Kidney capillary endothelial cell (primary cell): Measurements from ENCODE around the gene FAM163B.

ENCODE experiments used
- DNase-seq: peaks from one replicate; pipeline ENCODE4 v3.0.0-alpha.2; 2018; ENCODE audit warnings: low spot score

Gene FAM163B

DNA sequence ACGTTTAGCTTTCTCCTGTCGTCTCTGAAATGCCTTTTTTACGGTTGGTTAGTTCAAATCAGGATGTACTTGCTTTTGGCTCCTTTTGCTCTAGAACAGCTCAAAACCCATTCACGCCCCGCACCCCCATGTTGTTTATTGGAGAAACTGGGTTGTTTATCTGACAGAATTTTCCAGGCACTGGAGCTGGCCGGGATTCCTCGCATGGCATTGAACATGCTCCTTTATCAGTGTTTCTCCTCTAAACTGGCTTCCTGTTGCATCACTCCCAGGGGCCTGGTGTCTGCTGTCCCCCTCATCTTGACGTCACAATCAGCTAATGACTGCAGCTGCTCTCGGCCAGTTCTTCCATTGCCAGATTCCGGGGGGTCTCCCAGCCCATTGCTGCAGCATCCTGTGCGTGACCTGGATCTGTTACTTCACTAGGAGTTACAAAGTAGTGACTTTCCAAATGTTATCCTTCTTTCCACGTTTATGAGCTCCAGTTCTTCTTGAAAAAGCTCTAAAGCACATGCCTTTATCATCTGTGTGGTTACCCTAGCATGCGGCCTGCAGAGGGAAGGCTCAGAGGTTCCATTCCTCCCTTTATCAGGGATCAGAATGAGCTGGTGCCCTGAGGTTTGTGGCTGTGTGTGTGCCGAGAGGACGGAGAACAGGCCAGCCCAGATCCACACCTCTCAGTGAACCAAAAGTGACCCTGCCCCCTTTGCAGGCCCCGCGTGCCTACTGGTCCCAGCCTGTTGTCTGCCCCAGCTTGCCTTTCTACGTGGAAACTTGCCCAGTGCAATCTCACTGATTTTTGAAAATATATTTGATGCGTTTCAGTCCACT lies 27.5 kb downstream of the FAM163B start:
- DNase-seq, result no peak

DNA sequence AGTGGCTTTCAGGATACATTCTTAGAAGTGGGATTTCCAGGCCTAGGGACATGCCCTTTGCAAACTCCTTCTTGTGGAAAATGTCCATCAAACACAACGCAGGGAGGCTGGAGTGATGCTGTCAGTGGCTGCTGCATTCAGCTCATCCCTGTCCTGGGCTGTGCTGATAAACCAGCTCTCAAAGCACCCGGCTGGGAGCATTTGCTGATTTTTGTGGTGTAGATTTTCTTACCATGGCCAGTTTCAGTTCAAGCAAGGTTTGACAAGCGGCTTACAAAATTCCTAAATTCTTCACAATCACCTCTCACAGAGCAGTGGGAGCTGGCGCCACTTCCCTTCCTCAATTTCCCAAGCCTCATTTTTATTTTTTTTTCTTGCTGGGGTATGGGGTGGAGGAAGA lies 28.2 kb downstream of the FAM163B start:
- no peak for DNase-seq

DNA sequence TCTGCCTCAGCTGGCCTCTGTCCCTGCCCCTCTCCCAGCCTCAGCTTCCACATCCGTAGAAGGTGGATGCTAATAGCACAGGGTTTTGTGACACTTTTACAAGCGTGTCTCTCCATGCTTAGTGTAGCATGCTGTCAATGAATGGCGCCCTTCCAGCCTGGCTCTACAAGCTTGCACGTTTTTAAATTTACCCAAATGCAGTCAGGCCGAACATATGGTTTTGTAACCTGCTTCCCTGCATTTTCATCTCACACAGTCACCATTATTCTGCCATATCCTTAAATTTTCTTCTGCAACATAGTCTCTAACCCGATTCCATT lies 28.8 kb downstream of the FAM163B start:
- no peak for DNase-seq

DNA sequence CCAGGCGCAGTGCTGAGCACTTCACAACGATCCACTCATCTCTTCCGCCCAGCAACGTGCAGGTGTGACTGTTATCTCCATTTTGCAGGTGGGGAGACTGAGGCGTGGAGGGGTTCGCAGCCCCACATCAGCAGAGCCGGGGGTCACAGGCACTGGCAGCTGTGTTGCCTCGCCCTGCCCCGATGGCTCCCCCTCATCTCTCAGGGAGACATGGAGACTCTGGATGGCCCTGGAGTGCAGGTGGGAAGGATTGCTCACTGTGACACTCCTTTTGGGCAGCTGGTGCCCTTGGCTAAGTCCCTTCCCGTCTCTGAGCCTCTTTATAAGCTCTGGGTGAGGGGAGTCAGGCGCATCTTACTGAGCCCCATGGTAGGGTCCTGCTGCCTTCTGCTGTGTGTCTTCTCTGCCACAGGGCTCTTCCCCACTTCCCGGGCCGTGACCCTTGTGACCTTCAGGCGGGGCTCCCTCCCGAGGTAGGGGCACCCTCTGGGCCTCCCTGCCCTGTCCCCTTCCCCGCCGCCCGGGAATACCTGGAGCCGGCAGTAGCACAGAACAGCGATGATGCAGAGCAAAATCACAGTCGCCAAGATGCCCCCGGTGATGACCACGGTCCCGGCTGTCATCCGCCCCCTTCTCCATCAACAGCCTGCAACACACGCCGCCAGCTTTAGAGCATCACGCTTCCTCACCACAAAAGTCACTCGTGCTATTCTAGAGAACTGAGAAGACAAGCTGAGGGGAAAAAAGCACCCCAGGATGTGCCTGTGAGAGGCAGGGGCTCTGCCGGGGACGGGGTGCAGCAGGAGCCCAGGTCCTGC lies 29.4 kb downstream of the FAM163B start:
- DNase-seq, result no peak

DNA sequence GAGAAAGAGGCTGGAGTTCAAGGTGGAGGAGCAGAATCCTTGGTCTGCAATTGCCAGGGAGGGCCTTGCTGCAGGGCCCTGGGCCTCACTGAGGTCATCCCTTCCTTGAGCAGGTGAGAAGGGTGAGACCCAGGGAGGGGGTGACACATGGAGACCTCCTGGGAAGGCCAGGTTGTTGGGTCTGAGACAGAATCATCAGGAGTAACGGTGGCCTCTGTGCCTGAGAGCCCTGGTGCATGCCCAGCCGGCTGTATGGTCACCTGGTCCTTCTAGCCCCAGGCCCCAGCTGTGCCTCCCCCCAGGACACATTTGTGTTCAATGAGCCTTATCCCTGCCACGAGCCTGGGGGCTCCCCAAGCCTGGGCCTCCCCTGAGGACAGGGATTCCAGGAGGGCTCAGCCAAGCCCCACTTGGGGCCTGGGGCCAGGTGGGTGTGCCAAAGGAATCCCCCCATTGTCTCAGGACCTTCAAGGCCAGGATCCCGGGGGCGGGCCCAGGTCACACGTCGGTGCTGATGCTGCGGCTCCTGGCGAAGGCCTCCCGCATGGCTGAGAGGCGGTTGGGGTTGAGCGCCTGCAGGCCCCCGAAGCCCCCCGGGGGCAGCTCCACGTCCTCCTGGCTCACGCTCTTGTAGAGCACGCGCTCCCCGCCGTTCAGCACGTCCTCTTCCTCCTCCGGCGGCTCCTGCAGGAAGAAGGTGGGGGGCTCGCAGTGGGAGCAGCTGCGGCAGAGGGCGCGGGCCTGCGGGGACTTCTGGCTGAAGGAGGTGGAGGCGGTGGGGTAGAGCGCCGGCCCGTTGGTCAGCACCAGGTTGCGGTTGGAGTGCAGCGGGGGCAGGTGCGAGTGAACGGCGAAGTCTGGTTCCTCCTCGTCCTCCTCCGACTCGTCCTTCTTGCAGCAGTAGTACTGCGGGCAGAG lies 30.4 kb downstream of the FAM163B start:
- DNase-seq, result no peak

DNA sequence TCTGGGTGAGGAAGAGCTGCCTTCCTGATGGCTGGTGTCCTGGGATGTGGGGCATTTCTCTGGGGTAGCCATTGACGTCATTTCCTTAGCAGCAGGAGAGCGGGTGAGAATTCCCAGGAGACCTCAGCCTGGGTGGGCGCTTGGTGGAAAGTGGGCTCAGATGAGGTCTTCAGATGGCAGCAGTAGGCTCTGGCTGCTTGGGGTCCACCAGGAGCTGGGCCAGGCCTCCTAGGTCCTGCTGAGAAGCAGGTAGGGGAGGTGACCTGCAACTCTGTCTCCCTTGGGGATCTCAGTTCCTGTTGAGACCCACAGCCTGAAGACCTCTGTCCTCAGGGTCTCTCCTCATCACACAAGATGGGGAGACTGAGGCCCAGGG lies 31.5 kb downstream of the FAM163B start:
- no peak for DNase-seq

DNA sequence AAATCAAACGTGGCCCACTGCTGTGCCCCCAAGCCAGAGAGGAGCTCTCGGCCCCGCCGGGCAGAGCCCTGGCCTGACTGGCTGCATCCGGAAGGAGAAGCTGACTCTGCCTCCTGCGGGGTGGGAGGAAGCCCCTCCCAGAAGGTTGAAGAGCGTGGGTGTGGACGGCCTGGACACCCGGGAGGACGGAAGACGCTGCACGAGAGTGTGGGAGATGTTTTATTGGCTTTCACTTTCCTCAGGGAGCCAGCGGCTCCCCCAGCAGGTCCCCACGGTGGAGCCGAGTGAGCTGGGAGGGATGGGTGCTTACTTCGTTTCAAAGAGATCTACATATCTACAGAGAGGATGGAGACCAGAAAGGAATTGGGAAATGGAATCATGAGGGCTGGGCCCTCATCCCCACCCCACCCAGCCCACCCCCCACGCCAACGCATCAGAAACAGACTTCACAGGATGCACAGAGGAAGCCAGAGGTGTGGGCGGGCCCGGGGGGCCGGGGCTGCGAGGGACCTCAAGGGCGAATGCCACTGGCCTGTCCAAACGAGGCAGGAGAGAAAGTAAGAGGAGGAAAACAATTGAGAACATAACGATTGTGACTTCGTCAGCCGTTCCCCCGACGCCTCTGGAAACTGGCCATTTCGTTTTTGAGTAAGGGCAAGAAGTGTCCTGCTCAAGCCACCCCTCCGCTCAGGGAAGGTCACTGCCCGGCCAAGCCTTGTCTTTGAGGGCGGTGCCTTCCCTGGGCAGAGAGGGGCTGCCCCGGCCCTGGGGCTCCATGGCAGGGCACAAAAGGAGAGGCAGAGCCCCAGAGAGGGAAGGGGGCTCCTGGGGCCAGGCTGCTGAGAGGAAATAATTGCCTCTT lies 32.1 kb downstream of the FAM163B start:
- peak; percentile 48 for DNase-seq

DNA sequence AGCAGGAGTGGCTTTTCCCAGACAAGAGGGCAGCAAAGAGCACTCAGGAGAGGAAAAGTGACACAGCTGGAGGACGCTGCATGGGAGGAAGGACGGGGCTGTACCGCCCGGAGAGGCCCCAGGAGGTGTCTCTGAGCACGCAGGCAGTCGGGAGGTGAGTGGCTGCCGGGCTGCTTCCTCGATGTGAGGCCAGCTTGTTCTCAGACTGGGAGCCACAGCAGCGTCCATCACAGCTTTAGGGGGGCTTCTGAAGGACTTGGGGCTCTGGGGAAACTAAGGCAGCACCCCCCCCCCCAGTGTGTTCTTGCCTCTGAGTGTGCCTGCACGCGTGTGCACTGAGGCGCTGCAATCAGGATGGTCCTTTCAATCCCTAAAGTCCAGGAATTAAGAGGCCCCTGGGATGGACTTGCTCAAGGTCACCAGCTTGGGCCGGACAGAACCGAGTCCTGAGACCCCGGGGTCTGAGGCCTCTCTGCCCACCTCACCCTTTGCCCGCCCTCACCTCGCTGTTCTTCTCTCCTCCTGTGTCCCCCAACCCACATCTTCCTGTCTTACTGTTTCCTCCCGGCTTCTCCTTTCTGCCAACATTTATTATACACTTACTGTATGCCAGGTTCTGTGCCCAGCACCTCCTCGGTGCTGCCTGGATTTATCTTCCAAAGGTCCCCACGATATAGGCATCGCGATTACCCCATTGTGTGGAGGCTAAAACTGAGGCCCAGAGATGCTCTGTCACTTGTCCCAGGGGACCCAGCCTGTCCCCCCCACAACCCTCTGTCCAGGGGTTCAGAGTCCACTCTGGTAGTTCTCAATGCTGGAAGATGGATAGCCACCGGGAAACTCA lies 32.9 kb downstream of the FAM163B start:
- DNase-seq, result no peak

DNA sequence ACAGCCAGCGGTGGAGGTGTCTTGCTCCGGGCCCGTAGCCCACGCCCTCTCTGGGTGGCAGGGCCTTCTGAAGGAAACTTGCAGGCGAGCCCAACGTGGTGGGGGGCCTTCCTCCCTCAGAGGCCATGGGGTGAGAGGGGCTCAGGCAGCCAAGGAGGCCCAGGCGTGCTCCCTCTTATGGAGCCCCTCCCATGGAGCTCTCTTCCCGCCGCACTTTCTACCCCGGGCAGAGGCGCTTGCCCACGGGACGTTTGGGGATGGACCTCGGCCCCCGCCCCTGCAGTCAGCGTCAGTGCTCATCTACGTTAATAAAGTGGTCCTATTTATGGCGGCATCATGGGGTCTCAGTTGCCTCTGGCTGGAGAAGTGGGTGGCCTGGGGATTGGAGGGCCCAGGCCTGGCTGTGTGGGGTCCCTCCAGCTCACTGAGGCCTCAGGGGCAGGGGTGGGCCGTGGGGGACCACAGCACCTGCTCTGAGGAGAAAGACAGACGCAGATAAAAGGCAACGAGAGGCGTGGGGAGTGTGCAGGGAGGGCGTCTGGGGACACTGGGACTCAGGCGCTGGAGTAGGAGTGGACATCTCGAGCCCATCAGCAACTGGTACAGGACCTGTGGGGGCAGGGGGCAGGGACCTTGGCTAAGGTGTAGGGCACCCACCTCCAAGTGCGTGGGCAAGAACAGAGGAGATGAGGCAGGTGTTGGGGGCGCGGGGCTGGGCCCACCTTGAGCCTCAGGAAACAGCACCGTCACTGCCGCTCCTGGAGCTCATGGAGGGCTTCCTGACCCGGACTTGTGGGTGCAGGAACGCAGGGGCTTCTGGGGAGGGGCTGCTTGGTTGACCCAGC lies 33.8 kb downstream of the FAM163B start:
- DNase-seq, result no peak

DNA sequence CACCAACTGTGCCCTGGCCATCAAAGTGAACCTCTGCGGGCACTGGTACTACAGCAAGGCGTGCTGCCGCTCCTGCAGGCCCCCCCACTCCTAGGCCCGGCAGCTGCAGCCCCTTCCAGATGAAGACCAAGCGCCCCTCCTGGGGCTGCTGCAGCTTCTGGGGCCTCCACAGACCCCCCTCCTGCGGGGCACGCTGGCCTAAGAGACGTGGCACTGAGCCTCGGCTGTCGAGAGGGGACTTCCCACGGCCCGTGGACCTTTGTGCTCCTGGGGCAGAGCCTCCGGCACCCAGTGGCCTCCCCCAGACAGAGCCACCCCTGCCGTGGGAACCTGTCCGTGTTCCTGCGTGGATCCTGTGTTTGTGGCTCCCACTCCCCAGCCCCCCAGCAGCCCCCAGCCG lies 34.4 kb downstream of the FAM163B start:
- DNase-seq, result no peak

DNA sequence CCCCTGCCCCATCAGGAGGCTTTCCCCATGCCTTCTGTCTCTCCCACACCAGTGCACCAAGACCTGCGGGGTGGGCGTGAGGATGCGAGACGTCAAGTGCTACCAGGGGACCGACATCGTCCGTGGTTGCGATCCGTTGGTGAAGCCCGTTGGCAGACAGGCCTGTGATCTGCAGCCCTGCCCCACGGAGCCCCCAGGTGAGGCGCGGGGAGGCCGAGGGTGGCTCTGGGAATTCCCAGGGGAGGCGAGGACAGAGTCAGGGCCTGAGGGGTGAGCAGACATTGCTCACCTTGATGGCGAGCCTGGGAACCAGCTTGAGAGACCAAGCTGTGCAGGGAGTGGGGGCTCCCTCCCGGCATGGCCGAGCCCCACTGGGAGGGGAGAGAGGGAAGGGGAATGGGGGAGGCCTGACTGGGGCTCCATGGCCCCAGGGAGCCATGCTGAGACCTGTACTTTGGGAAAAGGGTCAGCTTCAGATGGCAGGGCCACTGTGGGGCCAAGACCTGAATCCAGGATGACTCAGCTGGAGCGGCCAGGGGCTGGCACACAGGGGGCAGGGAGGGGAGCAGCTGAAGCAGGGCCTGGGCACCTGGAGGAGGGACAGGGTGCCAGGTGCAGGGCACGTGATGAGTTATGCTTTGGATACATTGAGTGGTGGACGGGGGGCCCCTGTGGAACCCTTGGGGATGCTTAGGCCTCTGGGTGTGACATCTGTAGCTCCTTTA lies 35.2 kb downstream of the FAM163B start:
- DNase-seq, result no peak

DNA sequence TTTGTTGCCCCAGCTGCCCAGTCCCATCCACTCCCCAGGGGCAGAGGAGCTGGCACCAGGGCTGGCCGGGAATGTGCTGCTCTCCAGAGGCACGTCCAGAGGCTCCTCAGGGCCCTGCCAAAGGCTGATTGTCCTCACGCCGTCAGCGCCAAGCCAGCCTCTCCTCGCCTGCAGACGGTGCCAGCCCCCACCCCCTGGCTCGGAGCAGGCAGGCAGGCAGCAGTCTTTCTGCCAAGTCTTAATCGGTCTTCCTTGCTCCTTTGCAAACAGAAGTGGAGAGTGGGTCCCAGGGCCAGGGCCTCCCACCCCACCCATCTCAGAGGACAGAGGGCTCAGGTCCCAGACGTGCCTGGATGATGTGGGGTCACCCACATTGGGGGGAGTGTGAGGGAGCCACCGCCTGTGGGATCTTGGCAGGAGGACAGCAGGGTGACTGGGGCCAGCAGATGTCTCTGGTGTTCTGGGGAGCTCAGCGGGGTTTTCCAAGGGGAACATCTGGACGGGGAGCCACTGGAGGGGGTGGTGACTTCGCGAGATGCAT lies 36.3 kb downstream of the FAM163B start:
- no peak for DNase-seq

DNA sequence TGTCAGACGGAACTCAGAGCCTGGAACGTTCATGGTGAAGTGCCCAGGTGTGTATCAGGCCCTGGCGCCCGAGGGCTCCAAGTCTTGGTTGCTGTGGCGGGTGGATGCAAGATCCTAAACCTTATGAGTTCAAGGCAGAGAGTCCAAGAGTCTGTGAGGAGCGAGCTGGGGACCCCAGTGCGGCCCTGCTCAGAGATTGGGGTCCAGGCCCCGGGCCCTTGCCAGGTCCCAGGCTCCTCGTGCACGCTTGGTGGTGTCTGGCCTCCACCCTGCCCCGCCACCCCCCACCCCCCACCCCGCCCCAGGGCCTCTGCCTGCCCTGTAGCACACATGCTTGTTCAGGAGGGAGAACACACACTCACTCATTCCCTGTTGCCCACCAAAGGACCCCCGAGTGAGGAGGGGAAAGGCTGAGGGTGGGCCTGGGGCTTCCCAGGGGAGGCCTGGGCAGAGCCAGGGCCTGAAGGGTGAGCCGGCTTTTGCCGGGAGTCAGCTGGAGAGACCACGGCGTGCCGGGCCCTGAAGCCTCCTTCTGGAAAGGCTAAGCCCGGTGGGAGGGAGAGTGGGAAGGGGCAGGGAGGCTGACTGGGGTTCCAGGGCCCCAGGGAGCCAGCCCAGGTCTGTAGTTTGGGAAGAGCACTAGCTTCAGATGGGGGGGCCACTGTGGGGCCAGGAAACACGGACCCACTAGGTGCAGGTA lies 37.1 kb downstream of the FAM163B start:
- DNase-seq, result no peak

DNA sequence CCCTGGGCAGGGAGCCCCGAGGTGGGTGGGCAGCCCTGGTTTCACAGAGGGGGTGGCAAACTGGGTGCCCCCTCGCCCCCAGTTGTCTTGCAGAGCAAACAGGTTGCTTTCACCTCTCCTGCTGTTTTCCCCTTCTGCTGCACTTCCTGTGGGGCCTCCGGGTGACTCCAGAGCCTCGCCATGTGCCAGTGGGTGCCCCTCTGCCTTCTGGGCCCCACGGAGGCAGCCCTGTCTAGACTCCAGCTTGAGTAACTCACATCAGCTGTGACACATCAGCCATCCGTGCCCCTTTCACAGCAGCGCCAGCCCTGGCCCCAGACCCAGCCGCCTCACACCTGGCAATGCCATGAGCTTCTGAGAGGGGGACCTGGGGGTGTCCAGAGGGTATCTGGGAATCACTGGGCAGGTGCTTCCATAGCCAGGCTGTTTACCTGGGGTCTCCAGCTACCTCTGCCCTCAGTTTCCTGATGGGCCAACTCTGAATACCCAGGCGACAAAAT lies 37.7 kb downstream of the FAM163B start:
- DNase-seq, result no peak

DNA sequence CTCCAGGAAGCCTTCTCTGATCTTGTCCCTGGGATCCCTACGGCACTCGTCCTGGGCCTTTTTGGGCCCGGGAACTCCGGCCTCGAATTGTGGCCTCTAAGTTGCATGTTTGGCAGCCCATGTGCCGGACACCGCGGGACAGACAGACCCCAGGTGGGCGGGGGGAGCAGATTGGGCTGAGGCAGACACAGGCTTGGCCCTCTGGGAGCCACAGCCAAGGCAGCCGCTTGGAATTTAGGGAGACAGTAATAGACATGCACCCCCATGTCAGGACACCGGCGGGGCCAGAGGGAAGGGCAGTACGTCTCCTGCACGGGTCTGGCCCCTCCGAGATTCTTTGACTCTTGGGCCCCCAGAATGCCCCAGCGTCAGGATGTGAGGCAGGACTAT lies 38.5 kb downstream of the FAM163B start:
- DNase-seq, result no peak

DNA sequence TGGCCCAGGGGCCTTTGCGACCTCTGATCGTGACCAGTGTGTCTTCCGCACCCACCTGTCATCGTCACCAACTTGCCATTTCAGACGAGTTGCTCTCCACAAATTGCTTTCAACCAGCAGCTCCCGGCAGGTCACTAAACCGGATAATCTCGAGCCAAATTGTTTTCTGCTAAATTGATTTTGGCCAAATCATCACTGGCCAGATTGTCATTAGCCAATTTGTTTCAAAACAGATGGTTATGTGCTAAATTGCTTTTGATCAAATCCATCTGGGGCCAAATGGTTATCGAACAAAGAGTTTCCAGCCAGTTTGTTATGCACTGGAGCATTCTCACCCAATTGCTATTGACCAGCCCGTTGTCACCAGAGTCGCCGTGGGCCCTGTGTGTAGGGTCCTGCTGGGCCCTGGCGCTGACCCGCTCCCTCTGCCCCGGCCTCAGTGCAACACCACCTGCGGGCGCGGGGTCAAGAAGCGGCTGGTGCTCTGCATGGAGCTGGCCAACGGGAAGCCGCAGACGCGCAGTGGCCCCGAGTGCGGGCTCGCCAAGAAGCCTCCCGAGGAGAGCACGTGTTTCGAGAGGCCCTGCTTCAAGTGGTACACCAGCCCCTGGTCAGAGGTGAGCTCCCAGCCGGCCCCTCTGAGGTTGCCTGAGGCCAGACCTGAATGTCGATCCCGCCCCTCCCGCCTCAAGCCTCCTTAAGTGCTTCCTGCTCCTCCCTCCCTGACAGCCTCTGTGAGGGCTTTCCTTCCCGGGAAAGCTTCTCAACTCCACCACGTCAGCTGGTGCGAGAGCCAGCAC lies 39.1 kb downstream of the FAM163B start:
- no peak for DNase-seq
